ENCODE measurements around the gene LMO2. TPM values are rescaled to one million over a fixed set of nuclear protein-coding genes. Genes with fewer than 3 reads are reported as not detected.

The LMO2 gene
- total RNA-seq, 1 donor from 2014 or later: 56.0 TPM

DNA sequence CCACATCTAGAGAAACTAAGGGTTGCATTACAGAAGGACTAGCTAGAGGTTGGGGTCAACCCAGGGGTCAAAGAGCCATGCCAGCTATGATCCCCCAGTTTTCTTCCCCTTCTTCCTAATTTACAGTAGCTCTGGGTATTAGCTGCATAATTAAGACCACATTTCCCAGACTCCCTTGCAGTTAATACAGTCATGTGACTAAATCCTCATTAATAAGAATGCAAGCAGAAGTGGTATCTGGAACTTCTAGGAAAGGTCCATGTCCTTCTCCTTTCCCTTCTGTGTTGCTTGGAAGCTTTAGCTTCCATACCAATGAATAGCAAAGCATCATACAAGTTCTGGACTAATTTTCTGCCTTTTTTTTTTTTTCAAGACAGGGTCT, 19.1 kb upstream of the LMO2 start:
- no peak overlapping the region for H3K27ac ChIP-seq
- H3K4me3 ChIP-seq: no peak overlapping the region
- no peaks in the 10 kb centered on the region for H3K4me1 ChIP-seq
- TF ChIP-seq, protein P1, sequence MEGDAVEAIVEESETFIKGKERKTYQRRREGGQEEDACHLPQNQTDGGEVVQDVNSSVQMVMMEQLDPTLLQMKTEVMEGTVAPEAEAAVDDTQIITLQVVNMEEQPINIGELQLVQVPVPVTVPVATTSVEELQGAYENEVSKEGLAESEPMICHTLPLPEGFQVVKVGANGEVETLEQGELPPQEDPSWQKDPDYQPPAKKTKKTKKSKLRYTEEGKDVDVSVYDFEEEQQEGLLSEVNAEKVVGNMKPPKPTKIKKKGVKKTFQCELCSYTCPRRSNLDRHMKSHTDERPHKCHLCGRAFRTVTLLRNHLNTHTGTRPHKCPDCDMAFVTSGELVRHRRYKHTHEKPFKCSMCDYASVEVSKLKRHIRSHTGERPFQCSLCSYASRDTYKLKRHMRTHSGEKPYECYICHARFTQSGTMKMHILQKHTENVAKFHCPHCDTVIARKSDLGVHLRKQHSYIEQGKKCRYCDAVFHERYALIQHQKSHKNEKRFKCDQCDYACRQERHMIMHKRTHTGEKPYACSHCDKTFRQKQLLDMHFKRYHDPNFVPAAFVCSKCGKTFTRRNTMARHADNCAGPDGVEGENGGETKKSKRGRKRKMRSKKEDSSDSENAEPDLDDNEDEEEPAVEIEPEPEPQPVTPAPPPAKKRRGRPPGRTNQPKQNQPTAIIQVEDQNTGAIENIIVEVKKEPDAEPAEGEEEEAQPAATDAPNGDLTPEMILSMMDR (IDR thresholded peaks at IDR 0.05): no peak
- intact Hi-C loops (cut with DNase I): loop anchor here (5.0 kb wide), 1 partner anchor 39 kb away; no protein-coding TSS in a partner anchor
- no peaks in the 10 kb centered on the region for H3K27me3 ChIP-seq
- H3K36me3 ChIP-seq: no peaks in the 10 kb centered on the region
- peaks cover 0 to 6% of the 10 kb centered on the region in 2 donors for H3K9me3 ChIP-seq
- no peak for DNase-seq (ENCODE audit: low spot score in 2 of 2)

DNA sequence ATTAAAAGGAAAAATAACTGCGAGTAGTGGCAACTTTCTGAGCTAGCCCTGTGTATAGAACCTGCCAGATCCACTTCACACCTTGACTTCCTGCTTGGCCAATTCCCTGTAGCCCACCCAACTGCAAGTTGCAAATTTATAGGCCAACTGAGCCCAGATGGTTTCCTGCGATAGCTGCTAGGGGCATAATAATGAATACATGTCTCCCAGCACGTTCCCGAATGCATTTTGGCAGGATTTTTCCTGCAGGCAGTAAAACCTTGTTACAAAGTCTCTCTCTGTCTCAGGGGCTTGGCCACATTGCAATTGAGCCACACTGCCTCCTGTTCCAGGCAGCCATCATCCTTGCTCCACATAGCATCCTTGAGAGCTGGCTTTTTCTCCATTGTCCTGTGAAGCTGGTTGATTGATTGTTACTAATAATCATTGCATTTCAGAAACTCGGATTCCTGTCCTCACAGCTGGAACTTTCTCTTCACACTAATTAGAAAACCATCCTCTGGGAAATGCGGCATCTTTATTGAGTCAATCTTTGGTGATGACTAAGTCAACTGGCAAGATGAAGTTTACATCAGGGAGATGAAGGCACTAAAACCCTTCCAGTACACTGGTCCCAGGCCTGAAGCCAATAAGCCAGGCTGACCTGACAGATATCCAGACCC, 18.6 kb upstream of the LMO2 start:
- H3K36me3 ChIP-seq: no peaks in the 10 kb centered on the region
- no peak overlapping the region for H3K27ac ChIP-seq
- H3K9me3 ChIP-seq: peaks cover 0 to 6% of the 10 kb centered on the region in 2 donors
- H3K4me1 ChIP-seq: no peaks in the 10 kb centered on the region
- DNase-seq (ENCODE audit: low spot score in 2 of 2): no peak
- TF ChIP-seq, protein P1 (IDR thresholded peaks at IDR 0.05): no peak
- H3K4me3 ChIP-seq: no peak overlapping the region
- H3K27me3 ChIP-seq: no peaks in the 10 kb centered on the region
- intact Hi-C loops (cut with DNase I): loop anchor here (5.0 kb wide), 1 partner anchor 38 kb away; no protein-coding TSS in a partner anchor

DNA sequence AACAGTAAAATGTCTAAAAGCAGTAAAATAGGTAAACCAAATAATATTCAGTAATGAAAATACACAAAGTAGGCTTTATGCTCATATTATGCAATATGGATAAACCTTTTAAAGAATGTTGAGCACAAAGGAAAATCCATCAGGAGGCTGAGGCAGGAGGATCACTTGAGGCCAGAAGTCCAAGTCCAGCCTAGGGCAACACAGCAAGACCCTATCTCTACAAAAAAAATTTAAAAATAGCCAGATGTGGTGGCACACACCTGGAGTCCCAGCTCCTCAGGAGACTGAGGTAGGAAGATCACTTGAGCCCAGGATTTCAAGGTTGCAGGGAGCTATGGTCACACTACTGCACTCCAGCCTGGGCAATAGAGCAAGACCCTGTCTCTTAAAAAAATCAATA, 17.7 kb upstream of the LMO2 start:
- intact Hi-C loops (cut with DNase I): no loop called here
- H3K36me3 ChIP-seq: no peaks in the 10 kb centered on the region
- H3K27me3 ChIP-seq: no peaks in the 10 kb centered on the region
- no peak overlapping the region for H3K27ac ChIP-seq
- no peak for DNase-seq (ENCODE audit: low spot score in 2 of 2)
- no peaks in the 10 kb centered on the region for H3K4me1 ChIP-seq
- H3K9me3 ChIP-seq: peaks cover 0 to 6% of the 10 kb centered on the region in 2 donors
- no peak overlapping the region for H3K4me3 ChIP-seq
- TF ChIP-seq, protein P1 (IDR thresholded peaks at IDR 0.05): no peak

DNA sequence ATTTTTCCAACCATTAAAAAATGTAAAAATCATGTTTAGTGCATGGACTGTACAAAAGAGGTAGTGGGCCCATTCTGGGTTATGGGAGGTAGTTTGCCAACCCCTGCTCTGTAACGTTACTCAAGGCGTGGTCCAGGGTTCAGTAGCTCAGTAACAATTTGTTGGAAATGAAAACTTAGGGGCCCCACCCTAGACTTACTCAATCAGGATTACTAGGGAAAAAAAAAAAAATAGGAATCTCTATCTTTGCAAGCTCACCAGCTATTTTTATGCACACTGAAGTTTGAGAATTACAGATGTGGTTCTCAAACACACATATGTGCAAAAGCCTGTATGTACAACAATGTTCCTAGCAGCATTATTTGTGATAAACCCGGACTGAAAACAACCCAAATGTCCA, 17.3 kb upstream of the LMO2 start:
- no peaks in the 10 kb centered on the region for H3K36me3 ChIP-seq
- intact Hi-C loops (cut with DNase I): no loop called here
- DNase-seq (ENCODE audit: low spot score in 2 of 2): no peak
- no peak overlapping the region for H3K27ac ChIP-seq
- H3K9me3 ChIP-seq: peaks cover 0 to 4% of the 10 kb centered on the region in 2 donors
- TF ChIP-seq, protein P1 (IDR thresholded peaks at IDR 0.05): no peak
- H3K4me3 ChIP-seq: no peak overlapping the region
- no peaks in the 10 kb centered on the region for H3K4me1 ChIP-seq
- no peaks in the 10 kb centered on the region for H3K27me3 ChIP-seq

DNA sequence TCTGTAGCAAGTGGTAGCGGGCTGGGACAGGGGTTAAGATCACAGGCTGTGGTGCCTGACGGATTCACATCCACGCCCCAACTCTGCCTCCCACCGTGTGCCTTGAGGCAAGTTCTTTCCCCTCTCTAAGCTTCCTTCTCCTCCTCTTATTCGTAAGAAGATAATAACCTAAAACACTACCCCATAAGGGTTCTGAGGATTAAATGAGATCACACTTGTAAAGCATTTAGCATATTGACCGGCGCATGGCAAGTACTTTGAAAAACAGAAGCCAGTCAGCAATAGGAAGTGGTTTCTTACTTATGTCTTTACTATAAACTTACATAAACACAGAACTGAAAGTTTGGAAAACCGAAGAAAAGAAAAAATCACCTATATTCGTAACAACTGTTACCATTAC, 15.5 kb upstream of the LMO2 start:
- intact Hi-C loops (cut with DNase I): no loop called here
- Histone ChIP-seq H3K27me3 (no peaks in the 10 kb centered on the region), H3K9me3 (no peaks in the 10 kb centered on the region), H3K36me3 (no peaks in the 10 kb centered on the region), H3K4me3 (no peak overlapping the region), H3K4me1 (no peaks in the 10 kb centered on the region), H3K27ac (no peak overlapping the region)
- TF ChIP-seq, protein P1 (IDR thresholded peaks at IDR 0.05): no peak
- no peak for DNase-seq (ENCODE audit: low spot score in 2 of 2)

All from ascending aorta (tissue), 2 donors.